Fibroblast of villous mesenchyme (primary cell): Measurements from ENCODE around the gene SCN3B. TPM values are rescaled to one million over a fixed set of nuclear protein-coding genes. Genes with fewer than 3 reads are reported as not detected.

Experiments
- DNase-seq: peaks from one replicate; pipeline ENCODE4 v3.0.0-alpha.2; 2010; ENCODE audit warnings: low read depth
- H3K4me3 ChIP-seq: 2 replicates; pipeline ENCODE4 v1.5.1; 2011; ENCODE audit warnings: low read depth, mild to moderate bottlenecking, low read length
- total RNA-seq: library from RNA; depleted of rRNA; stranded (reverse); fragments of >200 nt; gene quantifications from 2 replicates; pipeline ENCODE4 v1.2.3, GENCODE V29; 2012
- TF ChIP-seq, protein P1 (sequence below): IDR thresholded peaks from 2 replicates; pipeline ENCODE4 v1.5.1; 2012; ENCODE audit warnings: low read depth, mild to moderate bottlenecking, low read length; ENCODE audit not compliant: insufficient read depth

SCN3B gene
- total RNA-seq = under 0.01 and 0.43 TPM in 2 replicates

DNA sequence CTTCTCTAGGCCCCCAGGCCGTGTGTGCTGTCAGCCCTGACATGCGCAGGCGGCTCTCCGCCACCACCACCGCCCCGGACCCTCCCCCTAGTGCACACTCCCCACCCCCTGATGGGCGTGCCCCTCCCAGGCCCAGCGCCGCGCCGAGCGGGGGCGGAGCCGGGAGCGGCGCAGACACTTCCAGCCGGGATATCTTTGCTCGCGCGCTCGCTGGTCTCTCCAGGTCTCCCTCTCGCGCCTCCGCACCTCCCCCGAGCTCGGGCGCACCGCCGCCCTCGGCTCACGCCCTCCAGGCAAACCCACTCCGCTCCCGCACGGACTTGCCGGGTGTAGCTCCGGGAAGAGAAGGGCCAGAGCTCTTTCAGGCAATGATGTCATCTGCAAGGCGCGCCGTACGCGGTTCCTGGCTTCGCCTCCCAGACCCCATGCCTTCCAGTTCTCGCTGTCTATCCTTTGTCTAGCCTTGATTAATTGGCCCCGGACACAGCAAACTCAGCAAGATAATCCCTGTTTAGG, at the start of gene SCN3B:
Gene SCN3B (minus strand): TSS at position 59 of the 516 bp plus-strand sequence. CDS start 823 bp downstream, outside the sequence.
- DNase-seq = peak; percentile 41
- H3K4me3 ChIP-seq = peak within 1 kb of the TSS; percentile 67
- TF ChIP-seq, protein P1, sequence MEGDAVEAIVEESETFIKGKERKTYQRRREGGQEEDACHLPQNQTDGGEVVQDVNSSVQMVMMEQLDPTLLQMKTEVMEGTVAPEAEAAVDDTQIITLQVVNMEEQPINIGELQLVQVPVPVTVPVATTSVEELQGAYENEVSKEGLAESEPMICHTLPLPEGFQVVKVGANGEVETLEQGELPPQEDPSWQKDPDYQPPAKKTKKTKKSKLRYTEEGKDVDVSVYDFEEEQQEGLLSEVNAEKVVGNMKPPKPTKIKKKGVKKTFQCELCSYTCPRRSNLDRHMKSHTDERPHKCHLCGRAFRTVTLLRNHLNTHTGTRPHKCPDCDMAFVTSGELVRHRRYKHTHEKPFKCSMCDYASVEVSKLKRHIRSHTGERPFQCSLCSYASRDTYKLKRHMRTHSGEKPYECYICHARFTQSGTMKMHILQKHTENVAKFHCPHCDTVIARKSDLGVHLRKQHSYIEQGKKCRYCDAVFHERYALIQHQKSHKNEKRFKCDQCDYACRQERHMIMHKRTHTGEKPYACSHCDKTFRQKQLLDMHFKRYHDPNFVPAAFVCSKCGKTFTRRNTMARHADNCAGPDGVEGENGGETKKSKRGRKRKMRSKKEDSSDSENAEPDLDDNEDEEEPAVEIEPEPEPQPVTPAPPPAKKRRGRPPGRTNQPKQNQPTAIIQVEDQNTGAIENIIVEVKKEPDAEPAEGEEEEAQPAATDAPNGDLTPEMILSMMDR = no peak

DNA sequence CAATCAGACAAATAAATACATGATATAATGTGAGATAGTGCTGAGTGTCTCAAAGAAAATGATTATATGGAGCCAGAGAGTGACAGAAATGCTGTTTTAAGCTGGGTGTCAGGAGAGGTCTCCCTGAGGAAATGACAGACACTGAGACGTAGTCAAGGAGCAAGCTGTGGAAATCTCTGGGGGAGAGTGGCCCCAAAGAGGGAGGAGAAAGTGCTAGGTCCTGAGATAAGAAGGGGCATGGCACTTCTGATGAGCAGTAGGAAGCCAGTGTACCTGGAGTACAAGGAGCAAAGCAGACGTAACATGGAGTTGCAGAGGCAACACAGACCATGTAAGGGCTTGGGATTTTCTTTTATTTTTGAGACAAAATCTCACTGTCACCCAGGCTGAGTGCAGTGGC, 48.3 kb upstream of the SCN3B start:
- H3K4me3 ChIP-seq = no peak overlapping the region
- TF ChIP-seq, protein P1 = no peak
- DNase-seq = no peak

- TF ChIP-seq, protein P1 = no peak
- no peak for DNase-seq
- H3K4me3 ChIP-seq = no peak overlapping the region
These were observed 47.7 kb upstream of the SCN3B start for GRCh38 chr11:123702139-123702538.

DNA sequence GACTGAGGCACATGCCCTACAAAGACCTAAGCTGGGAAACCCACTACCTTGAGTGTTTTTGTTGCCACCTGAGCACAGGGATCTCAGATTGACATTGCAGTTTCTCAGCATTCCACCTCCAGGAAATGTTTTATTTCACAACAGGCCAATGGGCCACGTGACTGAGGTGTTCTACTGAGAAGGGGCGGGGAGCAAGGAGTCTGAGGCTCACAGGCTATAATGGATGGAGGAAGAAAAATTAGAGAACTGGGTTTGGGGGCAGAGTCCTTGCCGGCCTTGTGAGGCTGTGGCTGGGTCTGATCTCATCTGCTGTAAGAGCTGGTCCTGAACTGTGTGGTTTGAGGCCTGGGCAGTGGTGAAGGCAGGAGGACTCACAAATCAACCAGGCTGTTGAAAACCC, 46.3 kb upstream of the SCN3B start:
- no peak for DNase-seq
- TF ChIP-seq, protein P1 = no peak
- no peak overlapping the region for H3K4me3 ChIP-seq

GRCh38 chr11:123698546-123699127, 44.2 kb upstream of the SCN3B start:
- no peak for DNase-seq
- no peak overlapping the region for H3K4me3 ChIP-seq
- TF ChIP-seq, protein P1 = no peak

- no peak overlapping the region for H3K4me3 ChIP-seq
- TF ChIP-seq, protein P1 = no peak
- DNase-seq = no peak
These were observed 41.8 kb upstream of the SCN3B start for GRCh38 chr11:123696183-123696582.

GRCh38 chr11:123695231-123695630, 40.8 kb upstream of the SCN3B start:
- TF ChIP-seq, protein P1 = no peak
- DNase-seq = no peak
- no peak overlapping the region for H3K4me3 ChIP-seq
